Gastrocnemius medialis (tissue), 4 donors: ENCODE data around the gene KCNB1. TPM values are rescaled to one million over a fixed set of nuclear protein-coding genes. Genes with fewer than 3 reads are reported as not detected.

ENCODE experiments used
- ATAC-seq, 2 donors: fragments of 150-250 bp; one replicate each; pipeline ENCODE4 v1.9.1; 2016
- DNase-seq, 2 donors: peaks; one replicate each; pipeline ENCODE4 v3.0.0-alpha.2; 2019
- H3K27ac ChIP-seq, 4 donors: fragments of 200-600 bp; sonication (generic); 1 replicate in 1 of 4; 2 replicates in 3 of 4; pipeline ENCODE4 v1.5.1; 2016 to 2018; ENCODE audit warnings: mild to moderate bottlenecking in 2 of 4, moderate library complexity in 1 of 4
- H3K27me3 ChIP-seq, 3 donors: fragments of 200-600 bp; sonication (generic) in 2 of 3; 1 replicate in 1 of 3; 2 replicates in 2 of 3; pipeline versions ENCODE4 v1.5.1 to v1.6.0; 2016 to 2019; ENCODE audit warnings: mild to moderate bottlenecking in 1 of 3, moderate library complexity in 1 of 3
- H3K36me3 ChIP-seq, 2 donors: fragments of 200-600 bp; sonication (generic) in 1 of 2; one replicate each; pipeline ENCODE4 v1.5.1; 2017 to 2018
- H3K4me1 ChIP-seq, 2 donors: fragments of 200-600 bp; sonication (generic) in 1 of 2; one replicate each; pipeline ENCODE4 v1.5.1; 2016 to 2017; ENCODE audit warnings: mild to moderate bottlenecking in 2 of 2
- H3K4me3 ChIP-seq, 4 donors: fragments of 200-600 bp; sonication (generic) in 3 of 4; 1 replicate in 1 of 4; 2 replicates in 3 of 4; pipeline ENCODE4 v1.5.1; 2016 to 2019; ENCODE audit warnings: mild to moderate bottlenecking in 2 of 4
- H3K9me3 ChIP-seq, 3 donors: fragments of 200-600 bp; sonication (generic) in 2 of 3; 1 replicate in 1 of 3; 2 replicates in 2 of 3; pipeline ENCODE4 v1.5.1; 2016 to 2019
- POLR2A ChIP-seq, 2 donors: fragments of 450-650 bp; IDR thresholded peaks; one replicate each; pipeline ENCODE4 v1.6.1; 2017; ENCODE audit warnings: antibody characterized with exemption in 2 of 2, mild to moderate bottlenecking in 2 of 2, moderate library complexity in 2 of 2
- in situ Hi-C, 4 donors: fragments of 200-750 bp; cut with MboI; loops; one replicate each; pipeline versions ENCODE4 v1.15.0 to v1.8.0; 2017; ENCODE audit warnings: low sequenced_read_pairs in 4 of 4
- intact Hi-C: fragments of 100-400 bp; cut with DNase I; formaldehyde crosslinking; loops from one replicate; pipeline ENCODE4 v1.15.1; 2023; ENCODE audit warnings: low total_unique reads
- total RNA-seq, 4 donors: library from RNA; depleted of rRNA; stranded (reverse); fragments of >200 nt; gene quantifications; one replicate each; pipeline versions ENCODE4 v1.1.0 to v1.2.3, GENCODE V29; 2016
- TF ChIP-seq, protein P1 (sequence below), 5 experiments: fragments of 450-650 bp in 3 of 5; fragments of 200-600 bp in 2 of 5; sonication (generic) in 2 of 5; IDR thresholded peaks in 4 of 5; conservative IDR thresholded peaks in 1 of 5; 1 replicate in 4 of 5; 2 replicates in 1 of 5; pipeline ENCODE4 v1.5.1; 2016 to 2019; ENCODE audit warnings: antibody characterized with exemption in 5 of 5, mild to moderate bottlenecking in 3 of 5, moderate library complexity in 3 of 5

KCNB1 gene
- total RNA-seq, 4 donors from 2014 or later, result 6.6 to 34.7 (median 9.4) TPM

DNA sequence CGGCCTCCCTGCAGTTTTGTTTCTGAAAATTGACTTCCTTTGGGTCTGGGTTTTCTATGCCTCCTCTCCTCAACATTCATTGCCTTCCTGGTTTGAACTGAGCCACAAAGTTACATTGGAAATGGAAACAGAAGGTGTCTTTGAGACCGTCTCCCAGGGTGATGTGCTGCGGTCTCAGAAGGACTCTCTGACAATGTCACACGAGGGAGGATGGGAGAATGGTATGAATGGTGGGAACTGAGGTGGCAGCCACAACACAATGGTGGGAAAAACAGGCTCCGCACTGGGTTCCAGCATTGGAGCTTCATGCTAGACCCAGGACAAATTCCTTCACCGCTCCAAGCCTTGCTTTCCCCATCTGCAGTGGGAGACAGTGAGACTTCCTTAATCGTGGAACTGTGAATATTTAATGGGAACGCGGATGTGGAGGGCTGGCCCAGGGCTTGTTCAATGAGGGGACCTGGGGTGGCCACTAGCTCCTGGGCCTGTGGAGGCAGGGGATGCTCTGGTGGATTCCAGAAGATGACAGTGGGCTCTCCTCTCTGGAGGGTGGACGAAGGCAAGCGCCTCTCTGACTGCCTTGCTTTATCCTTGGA lies 73.9 kb downstream of the KCNB1 start:
- Histone ChIP-seq H3K36me3 (no peaks in the 10 kb centered on the region), H3K27me3 (no peaks in the 10 kb centered on the region), H3K4me1 (peaks cover 36 to 39% of the 10 kb centered on the region in 2 donors), H3K27ac (no peak overlapping the region), H3K9me3 (no peaks in the 10 kb centered on the region), H3K4me3 (no peak overlapping the region)
- no peak for DNase-seq
- in situ Hi-C loops (no loop called here), intact Hi-C loops (no loop called here)
- no peak for ATAC-seq
- TF ChIP-seq POLR2A (IDR thresholded peaks at IDR 0.05), result no peak
- TF ChIP-seq, protein P1, sequence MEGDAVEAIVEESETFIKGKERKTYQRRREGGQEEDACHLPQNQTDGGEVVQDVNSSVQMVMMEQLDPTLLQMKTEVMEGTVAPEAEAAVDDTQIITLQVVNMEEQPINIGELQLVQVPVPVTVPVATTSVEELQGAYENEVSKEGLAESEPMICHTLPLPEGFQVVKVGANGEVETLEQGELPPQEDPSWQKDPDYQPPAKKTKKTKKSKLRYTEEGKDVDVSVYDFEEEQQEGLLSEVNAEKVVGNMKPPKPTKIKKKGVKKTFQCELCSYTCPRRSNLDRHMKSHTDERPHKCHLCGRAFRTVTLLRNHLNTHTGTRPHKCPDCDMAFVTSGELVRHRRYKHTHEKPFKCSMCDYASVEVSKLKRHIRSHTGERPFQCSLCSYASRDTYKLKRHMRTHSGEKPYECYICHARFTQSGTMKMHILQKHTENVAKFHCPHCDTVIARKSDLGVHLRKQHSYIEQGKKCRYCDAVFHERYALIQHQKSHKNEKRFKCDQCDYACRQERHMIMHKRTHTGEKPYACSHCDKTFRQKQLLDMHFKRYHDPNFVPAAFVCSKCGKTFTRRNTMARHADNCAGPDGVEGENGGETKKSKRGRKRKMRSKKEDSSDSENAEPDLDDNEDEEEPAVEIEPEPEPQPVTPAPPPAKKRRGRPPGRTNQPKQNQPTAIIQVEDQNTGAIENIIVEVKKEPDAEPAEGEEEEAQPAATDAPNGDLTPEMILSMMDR (IDR thresholded peaks at IDR 0.05 in 4 of 5, conservative IDR thresholded peaks at IDR 0.05 in 1 of 5), result no peak

DNA sequence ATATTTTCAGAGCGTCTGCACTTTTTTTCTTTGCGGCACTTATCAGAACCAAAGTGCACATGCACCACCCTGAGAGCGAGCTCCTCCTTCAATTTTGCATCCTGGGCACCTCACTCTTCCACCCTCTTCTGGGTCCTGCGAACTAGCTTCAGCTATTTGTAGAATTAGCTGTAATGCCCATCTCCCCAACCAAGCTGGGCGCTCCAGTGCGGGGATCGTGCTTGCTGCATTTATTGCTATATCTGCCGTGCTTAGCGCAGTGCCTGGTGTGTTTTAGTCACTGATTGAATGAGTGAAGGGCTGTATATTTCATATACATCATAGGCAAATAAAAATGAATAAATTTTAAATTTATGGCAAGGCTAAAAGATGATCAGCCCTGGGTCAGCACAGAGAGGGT lies 75.8 kb downstream of the KCNB1 start:
- Histone ChIP-seq H3K4me1 (peaks cover 23 to 26% of the 10 kb centered on the region in 2 donors), H3K27me3 (no peaks in the 10 kb centered on the region), H3K4me3 (no peak overlapping the region), H3K27ac (no peak overlapping the region), H3K9me3 (no peaks in the 10 kb centered on the region), H3K36me3 (no peaks in the 10 kb centered on the region)
- TF ChIP-seq POLR2A (IDR thresholded peaks at IDR 0.05), result no peak
- TF ChIP-seq, protein P1 (IDR thresholded peaks at IDR 0.05 in 4 of 5, conservative IDR thresholded peaks at IDR 0.05 in 1 of 5), result no peak
- no peak for DNase-seq
- no peak for ATAC-seq
- intact Hi-C loops, result no loop called here
- in situ Hi-C loops, result no loop called here

DNA sequence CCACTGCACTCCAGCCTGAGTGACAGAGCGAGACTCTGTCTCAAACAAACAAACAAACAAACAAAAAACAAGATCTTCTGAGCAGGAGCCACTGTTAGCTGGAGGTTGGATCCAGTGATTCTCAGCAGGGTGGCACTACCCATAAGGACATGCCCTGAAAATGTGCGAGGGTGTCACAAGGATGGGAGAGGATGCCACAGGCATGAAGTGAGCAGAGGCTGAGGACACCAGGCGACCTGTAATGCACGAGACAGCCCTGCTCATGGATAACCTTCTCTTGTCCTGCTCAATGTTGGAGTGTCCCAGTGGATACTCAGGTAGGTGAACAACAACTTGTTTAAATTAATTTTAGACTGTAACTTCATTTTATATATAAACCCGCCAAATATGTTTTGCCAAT lies 76.8 kb downstream of the KCNB1 start:
- no peak overlapping the region for H3K4me3 ChIP-seq
- intact Hi-C loops (no loop called here), in situ Hi-C loops (no loop called here)
- H3K36me3 ChIP-seq, result no peaks in the 10 kb centered on the region
- H3K27ac ChIP-seq, result peak overlapping the region in 1 of 4 donors; percentile 9
- H3K4me1 ChIP-seq, result peaks cover 18 to 26% of the 10 kb centered on the region in 2 donors
- H3K27me3 ChIP-seq, result no peaks in the 10 kb centered on the region
- DNase-seq, result no peak
- no peak for TF ChIP-seq POLR2A (IDR thresholded peaks at IDR 0.05)
- TF ChIP-seq, protein P1 (IDR thresholded peaks at IDR 0.05 in 4 of 5, conservative IDR thresholded peaks at IDR 0.05 in 1 of 5), result no peak
- ATAC-seq, result no peak
- no peaks in the 10 kb centered on the region for H3K9me3 ChIP-seq

DNA sequence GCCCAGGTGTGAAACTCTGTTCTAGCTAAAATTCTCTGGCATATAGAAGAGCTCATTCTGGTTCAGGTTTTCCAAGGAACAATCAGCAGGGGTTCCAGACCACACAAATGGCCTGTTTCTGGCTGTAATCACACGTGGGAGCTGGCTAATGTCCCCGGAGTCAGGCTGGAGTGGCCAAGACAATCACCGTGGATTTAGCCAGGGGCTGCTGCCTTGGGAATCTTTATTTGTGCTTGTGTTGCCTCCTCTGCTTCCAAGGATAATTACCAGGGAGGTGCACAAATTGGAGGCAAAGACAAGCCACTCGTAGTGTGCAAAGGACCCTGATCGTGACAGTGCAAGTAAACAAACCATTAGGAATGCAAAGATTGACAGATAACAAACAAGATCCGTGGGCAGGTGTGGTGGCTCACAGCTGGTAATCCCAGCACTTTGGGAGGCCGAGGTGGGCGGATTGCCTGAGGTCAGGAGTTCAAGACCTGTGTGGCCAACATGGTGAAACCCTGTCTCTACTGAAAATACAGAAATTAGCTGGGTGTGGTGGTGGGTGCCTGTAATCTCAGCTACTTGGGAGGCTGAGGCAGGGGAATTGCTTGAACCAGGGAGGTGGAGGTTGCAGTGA lies 77.3 kb downstream of the KCNB1 start:
- H3K4me3 ChIP-seq, result no peak overlapping the region
- ATAC-seq (no peak), DNase-seq (no peak)
- TF ChIP-seq POLR2A (IDR thresholded peaks at IDR 0.05), result no peak
- TF ChIP-seq, protein P1 (IDR thresholded peaks at IDR 0.05 in 4 of 5, conservative IDR thresholded peaks at IDR 0.05 in 1 of 5), result no peak
- H3K36me3 ChIP-seq, result no peaks in the 10 kb centered on the region
- H3K4me1 ChIP-seq, result peaks cover 19 to 26% of the 10 kb centered on the region in 2 donors
- peak overlapping the region in 2 of 4 donors; percentile 9 to 29 for H3K27ac ChIP-seq
- in situ Hi-C loops (no loop called here), intact Hi-C loops (no loop called here)
- no peaks in the 10 kb centered on the region for H3K27me3 ChIP-seq
- no peaks in the 10 kb centered on the region for H3K9me3 ChIP-seq
